GM18505 (cell line): ENCODE data around the gene RPP30.
"Not testable (repeated sequence)": the region's sequence is repeated elsewhere in the genome, so short reads cannot be mapped to it uniquely, and the experiment has no call there.

ENCODE experiments used
- ATAC-seq: cut with Tn5 transposase; IDR thresholded peaks from one replicate; pipeline ENCODE4 v1.9.1; 2021; ENCODE audit not compliant: unreplicated experiment
- POLR2A ChIP-seq: IDR thresholded peaks from 4 replicates; pipeline ENCODE4 v1.6.1; 2011; ENCODE audit warnings: borderline replicate concordance; ENCODE audit not compliant: insufficient read depth, insufficient read length; ENCODE audit errors: extremely low read depth

The RPP30 gene

DNA sequence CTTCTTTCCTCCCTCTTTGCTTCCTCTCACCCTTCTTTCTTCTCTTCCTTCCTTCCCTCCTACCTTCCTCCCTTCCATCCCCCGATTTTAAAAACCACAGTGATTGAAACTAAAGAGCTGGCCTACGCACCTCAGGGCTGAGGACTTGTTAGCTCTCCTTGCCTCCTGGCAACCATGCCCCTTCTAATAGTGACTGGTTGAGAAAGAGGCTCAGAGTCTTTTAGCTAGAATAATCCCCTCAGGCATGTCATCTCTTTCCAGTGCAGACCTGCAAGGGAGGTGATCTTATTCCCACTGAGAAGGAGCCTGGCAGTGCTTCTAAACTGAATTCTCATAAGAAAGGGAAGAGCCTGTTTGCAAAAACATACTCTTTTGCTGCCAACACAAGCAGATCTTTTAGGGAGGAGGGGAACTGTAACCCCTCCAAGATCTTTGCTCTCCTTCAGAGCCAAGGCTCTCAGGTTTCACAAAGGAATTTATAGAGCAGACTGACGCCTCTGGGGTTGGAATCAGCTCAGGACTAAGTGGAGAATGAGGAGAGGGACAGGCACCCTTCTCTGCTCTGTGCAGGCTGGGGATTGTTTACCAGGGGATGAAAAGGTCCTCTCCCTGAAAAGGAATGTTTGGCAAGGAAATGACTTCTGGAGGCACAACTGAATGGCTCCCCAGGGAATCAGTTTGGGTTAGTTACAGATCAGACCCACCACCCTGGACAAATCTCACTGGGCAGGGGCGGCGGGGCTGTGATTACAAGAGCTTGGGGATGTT lies 58.5 kb downstream of the RPP30 start:
- TF ChIP-seq POLR2A, result no peak
- no peak for ATAC-seq

- no peak for TF ChIP-seq POLR2A
- ATAC-seq, result no peak
These were observed 59.4 kb downstream of the RPP30 start for GRCh38 chr10:90930971-90931871.

- ATAC-seq, result no peak
- TF ChIP-seq POLR2A, result no peak
These were observed 64.0 kb downstream of the RPP30 start for GRCh38 chr10:90935581-90936275.

DNA sequence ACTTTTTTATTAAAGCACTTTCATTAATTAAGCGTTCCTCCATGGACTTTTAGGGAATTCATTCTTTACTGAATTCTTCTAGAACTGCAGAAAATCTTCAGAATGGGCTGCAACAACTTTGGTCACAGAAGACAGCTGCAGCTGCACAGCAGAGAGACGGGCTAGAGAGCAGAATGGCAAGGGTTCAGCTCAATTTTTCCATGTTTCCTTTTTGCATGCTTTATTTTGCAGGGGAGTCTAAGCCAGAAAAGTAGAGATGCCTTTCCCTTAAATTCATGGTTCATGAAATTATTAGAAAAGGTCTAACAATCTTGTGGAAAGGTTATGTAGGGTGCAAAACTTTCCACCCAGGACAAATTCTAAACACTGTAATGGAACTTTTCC lies 64.5 kb downstream of the RPP30 start:
- ATAC-seq, result no peak
- no peak for TF ChIP-seq POLR2A

DNA sequence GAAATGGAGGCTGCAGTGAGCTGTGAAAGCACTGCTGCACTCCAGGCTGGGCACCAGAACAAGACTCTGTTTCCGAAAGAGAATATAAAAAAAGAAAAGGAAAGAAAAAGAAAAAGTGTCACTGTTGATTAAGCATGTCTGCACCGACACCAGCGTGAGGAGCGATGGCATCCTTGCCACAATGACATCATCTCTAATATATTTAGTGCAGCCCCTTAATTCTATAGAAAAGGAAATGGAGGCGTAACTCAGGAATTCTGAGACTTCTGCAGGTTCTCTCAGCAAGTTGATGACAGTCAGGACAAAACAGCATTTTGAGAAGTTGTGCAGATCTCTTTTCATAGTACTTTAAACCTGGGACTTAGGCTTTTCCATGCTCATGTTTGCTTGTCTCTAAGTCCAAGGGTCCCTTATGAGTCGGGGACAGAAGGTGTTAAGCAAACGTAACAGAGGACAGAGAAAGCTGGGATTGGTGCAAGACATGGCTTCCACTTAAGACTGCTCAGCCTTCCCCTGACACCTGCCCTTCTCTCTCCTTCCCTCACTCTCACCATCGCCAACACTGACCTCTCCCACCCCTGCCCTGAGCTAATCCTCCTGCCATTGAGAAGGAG lies 66.0 kb downstream of the RPP30 start:
- no peak for ATAC-seq
- TF ChIP-seq POLR2A, result no peak

DNA sequence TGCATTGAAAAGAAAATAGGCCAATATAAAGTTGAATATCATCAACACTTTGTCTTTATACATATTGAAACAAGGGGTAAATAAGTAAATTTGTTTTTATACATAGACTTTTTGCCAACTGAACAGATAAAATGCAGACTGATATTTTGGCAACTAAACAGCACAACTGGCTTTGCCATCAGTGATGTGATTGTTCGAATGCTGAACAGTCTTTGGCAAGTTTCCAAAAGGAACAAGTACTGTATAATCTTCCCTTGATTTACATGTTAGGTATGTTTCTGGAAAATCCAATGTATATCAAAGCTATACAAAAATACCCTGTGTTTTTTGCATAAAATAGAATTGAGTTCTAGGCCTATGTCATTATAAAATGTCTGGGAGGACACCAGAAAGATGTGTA lies 67.3 kb downstream of the RPP30 start:
- TF ChIP-seq POLR2A, result no peak
- no peak for ATAC-seq

GRCh38 chr10:90939648-90940047 lies 67.9 kb downstream of the RPP30 start:
- TF ChIP-seq POLR2A, result no peak
- ATAC-seq, result no peak

GRCh38 chr10:90942980-90943379 lies 71.2 kb downstream of the RPP30 start:
- not testable (repeated sequence) for ATAC-seq

GRCh38 chr10:90944749-90945148 lies 73.0 kb downstream of the RPP30 start:
- no peak for TF ChIP-seq POLR2A
- ATAC-seq, result no peak

- no peak for TF ChIP-seq POLR2A
- no peak for ATAC-seq
These were observed 73.8 kb downstream of the RPP30 start for GRCh38 chr10:90945491-90946070.

- ATAC-seq, result peak; percentile 79
- TF ChIP-seq POLR2A, result no peak
These were observed 75.5 kb downstream of the RPP30 start for GRCh38 chr10:90947030-90947960.
